PFSK-1 (cell line): Measurements from ENCODE around the gene CTSW.

Source experiments
- POLR2AphosphoS5 ChIP-seq: IDR thresholded peaks from 2 replicates; pipeline ENCODE4 v1.6.1; 2012; ENCODE audit warnings: low read depth, mild to moderate bottlenecking, control low read depth, low read length, moderate library complexity
- TAF1 ChIP-seq: IDR thresholded peaks from 2 replicates; pipeline ENCODE4 v1.6.1; 2012; ENCODE audit warnings: low read length, control low read depth, borderline replicate concordance; ENCODE audit not compliant: insufficient read depth

- no peak for TF ChIP-seq POLR2AphosphoS5
- no peak for TF ChIP-seq TAF1
Measured at GRCh38 chr11:65931773-65932557, 52.3 kb downstream of the CTSW start.
